NCI-H526 treated with DMSO at 0.1 percent for 48 hours (cell line): ENCODE measurements around the gene SEC14L1.
"Not testable (repeated sequence)": the region's sequence is repeated elsewhere in the genome, so short reads cannot be mapped to it uniquely, and the experiment has no call there.

Source experiments
- DNase-seq: peaks from one replicate; lab custom pipeline; 2025; lab: John Stamatoyannopoulos, UW

Gene SEC14L1

GRCh38 chr17:77240976-77241375 lies 100.2 kb downstream of the SEC14L1 start:
- DNase-seq, result no peak

GRCh38 chr17:77242118-77242851 lies 101.5 kb downstream of the SEC14L1 start:
- no peak for DNase-seq

GRCh38 chr17:77245162-77245926 lies 104.6 kb downstream of the SEC14L1 start:
- no peak for DNase-seq

- no peak for DNase-seq
Measured at GRCh38 chr17:77246110-77247047, 105.6 kb downstream of the SEC14L1 start.

GRCh38 chr17:77247048-77247541 lies 106.3 kb downstream of the SEC14L1 start:
- peak; percentile 57 for DNase-seq

- no peak for DNase-seq
Measured at GRCh38 chr17:77247609-77248008, 106.8 kb downstream of the SEC14L1 start.

- DNase-seq, result no peak
Measured at GRCh38 chr17:77248216-77249114, 107.7 kb downstream of the SEC14L1 start.

- no peak for DNase-seq
Measured at GRCh38 chr17:77251622-77252183, 110.9 kb downstream of the SEC14L1 start.

GRCh38 chr17:77252306-77252705 lies 111.5 kb downstream of the SEC14L1 start:
- not testable (repeated sequence) for DNase-seq

GRCh38 chr17:77253611-77254051 lies 112.9 kb downstream of the SEC14L1 start:
- DNase-seq, result no peak

- DNase-seq, result no peak
Measured at GRCh38 chr17:77254951-77255825, 114.4 kb downstream of the SEC14L1 start.

- not testable (repeated sequence) for DNase-seq
Measured at GRCh38 chr17:77255970-77256369, 115.2 kb downstream of the SEC14L1 start.

GRCh38 chr17:77256710-77257109 lies 115.9 kb downstream of the SEC14L1 start:
- no peak for DNase-seq

GRCh38 chr17:77257169-77257568 lies 116.4 kb downstream of the SEC14L1 start:
- no peak for DNase-seq

- no peak for DNase-seq
Measured at GRCh38 chr17:77257596-77258458, 117.1 kb downstream of the SEC14L1 start.

- DNase-seq, result no peak
Measured at GRCh38 chr17:77258638-77259037, 117.9 kb downstream of the SEC14L1 start.

GRCh38 chr17:77264617-77265230 lies 124.0 kb downstream of the SEC14L1 start:
- DNase-seq, result no peak

GRCh38 chr17:77266213-77266612 lies 125.4 kb downstream of the SEC14L1 start:
- DNase-seq, result no peak
